GM12872 (cell line): ENCODE data around the gene KRTAP1-3.

Source experiments
- CTCF ChIP-seq: IDR thresholded peaks from 3 replicates; pipeline ENCODE4 v1.5.1; 2011; ENCODE audit warnings: low read depth, mild to moderate bottlenecking, low read length, moderate library complexity; ENCODE audit not compliant: insufficient read depth

Gene KRTAP1-3

GRCh38 chr17:41019415-41019814 lies 15.3 kb downstream of the KRTAP1-3 start:
- no peak for TF ChIP-seq CTCF

GRCh38 chr17:41018541-41018940 lies 16.1 kb downstream of the KRTAP1-3 start:
- TF ChIP-seq CTCF: no peak

GRCh38 chr17:41016578-41017215 lies 18.0 kb downstream of the KRTAP1-3 start:
- no peak for TF ChIP-seq CTCF

GRCh38 chr17:41015454-41015853 lies 19.2 kb downstream of the KRTAP1-3 start:
- TF ChIP-seq CTCF: no peak

GRCh38 chr17:41013606-41014005 lies 21.1 kb downstream of the KRTAP1-3 start:
- TF ChIP-seq CTCF: no peak

GRCh38 chr17:41013181-41013580 lies 21.5 kb downstream of the KRTAP1-3 start:
- no peak for TF ChIP-seq CTCF

GRCh38 chr17:41012326-41013120 lies 22.2 kb downstream of the KRTAP1-3 start:
- TF ChIP-seq CTCF: no peak
